IMR-90 (cell line): ENCODE results near the gene CTNNAL1. TPM values are rescaled to one million over a fixed set of nuclear protein-coding genes. Genes with fewer than 3 reads are reported as not detected.
A peak's percentile ranks its signal among the peaks of the same experiment; 100 is the strongest.

Experiments used
- ATAC-seq: fragments of 200-7000 bp; cut with Tn5 transposase; 2 replicates; pipeline ENCODE4 v1.9.1; 2020; ENCODE audit warnings: low read depth, mild to moderate bottlenecking, moderate library complexity
- BruUV-seq: library from RNA; stranded (reverse); fragments of 400-500 nt; replicated peaks from 2 replicates; lab custom pipeline; 2021; lab: Mats Ljungman, UMichigan
- CTCF ChIA-PET: fragments of 300-600 bp; formaldehyde crosslinking; extraction: SDS; loops from one replicate; lab custom pipeline; 2021; ENCODE audit warnings: antibody characterized with exemption; lab: Yijun Ruan, JAX
- POLR2A ChIA-PET: fragments of 300-600 bp; sonication (Branson Sonifier 250); formaldehyde crosslinking; loops from one replicate; lab custom pipeline; 2022; ENCODE audit warnings: antibody characterized with exemption; ENCODE audit not compliant: unreplicated experiment; lab: Charles Lee
- DNase-seq: peaks from one replicate; pipeline ENCODE4 v3.0.0; 2013
- H2AFZ ChIP-seq: replicated peaks from 2 replicates; pipeline ENCODE3; 2013; ENCODE audit warnings: low read length, mild to moderate bottlenecking; ENCODE audit not compliant: poor library complexity
- H2AK5ac ChIP-seq: 2 replicates; pipeline ENCODE4 v1.6.1; 2013; ENCODE audit warnings: low read depth, low read length, inconsistent platforms
- H2AK9ac ChIP-seq: replicated peaks from 2 replicates; pipeline ENCODE3; 2013; ENCODE audit warnings: mild to moderate bottlenecking, low read depth, low read length, moderate library complexity; ENCODE audit not compliant: poor library complexity
- H2BK120ac ChIP-seq: 2 replicates; pipeline ENCODE4 v1.6.1; 2013; ENCODE audit warnings: low read depth, low read length, inconsistent platforms
- H2BK15ac ChIP-seq: 3 replicates; pipeline ENCODE4 v1.6.1; 2013; ENCODE audit warnings: low read depth, low read length, inconsistent platforms
- H2BK20ac ChIP-seq: 2 replicates; pipeline ENCODE4 v1.6.1; 2013; ENCODE audit warnings: low read depth, mild to moderate bottlenecking, inconsistent platforms, low read length, moderate library complexity
- H2BK5ac ChIP-seq: 2 replicates; pipeline ENCODE4 v1.6.1; 2013; ENCODE audit warnings: mild to moderate bottlenecking, low read depth, low read length, inconsistent platforms; ENCODE audit not compliant: poor library complexity, severe bottlenecking
- H3K14ac ChIP-seq: replicated peaks from 2 replicates; pipeline ENCODE4 v1.6.1; 2013; ENCODE audit warnings: low read depth, low read length, inconsistent platforms
- H3K18ac ChIP-seq: 2 replicates; pipeline ENCODE4 v1.6.1; 2013; ENCODE audit warnings: low read depth, low read length, control low read depth
- H3K23ac ChIP-seq: 2 replicates; pipeline ENCODE4 v1.6.1; 2013; ENCODE audit warnings: low read depth, low read length, inconsistent platforms
- H3K27ac ChIP-seq: 2 replicates; pipeline ENCODE4 v1.5.1; 2013; ENCODE audit warnings: mild to moderate bottlenecking, control low read depth, low read length; ENCODE audit not compliant: insufficient read depth
- H3K27me3 ChIP-seq: 2 replicates; pipeline ENCODE4 v1.6.1; 2013; ENCODE audit warnings: low read length; ENCODE audit not compliant: control insufficient read depth, insufficient read depth
- H3K36me3 ChIP-seq: 2 replicates; pipeline ENCODE4 v1.6.1; 2013; ENCODE audit warnings: low read length, mixed read lengths; ENCODE audit not compliant: control insufficient read depth, insufficient read depth
- H3K4ac ChIP-seq: 2 replicates; pipeline ENCODE4 v1.6.1; 2013; ENCODE audit warnings: low read depth, low read length, inconsistent platforms
- H3K4me1 ChIP-seq: 2 replicates; pipeline ENCODE4 v1.6.1; 2013; ENCODE audit warnings: low read length, mixed read lengths; ENCODE audit not compliant: control insufficient read depth, insufficient read depth
- H3K4me2 ChIP-seq: 2 replicates; pipeline ENCODE4 v1.6.1; 2013; ENCODE audit warnings: low read depth, mild to moderate bottlenecking, control low read depth, low read length, moderate library complexity
- H3K4me3 ChIP-seq: 2 replicates; pipeline ENCODE4 v1.5.1; 2013; ENCODE audit warnings: low read depth, mild to moderate bottlenecking, control low read depth, low read length, moderate library complexity; ENCODE audit not compliant: insufficient read depth
- H3K56ac ChIP-seq: 2 replicates; pipeline ENCODE4 v1.6.1; 2013; ENCODE audit warnings: low read length, inconsistent platforms; ENCODE audit not compliant: insufficient read depth; ENCODE audit errors: extremely low read depth
- H3K79me1 ChIP-seq, 2 experiments: 2 replicates each; pipeline ENCODE4 v1.6.1; 2013; ENCODE audit warnings: low read length in 2 of 2, inconsistent platforms in 1 of 2, low read depth in 1 of 2
- H3K9ac ChIP-seq: 2 replicates; pipeline ENCODE4 v1.6.1; 2013; ENCODE audit warnings: low read depth, low read length, control low read depth
- H3K9me1 ChIP-seq: 2 replicates; pipeline ENCODE4 v1.6.1; 2013; ENCODE audit warnings: low read length, inconsistent platforms; ENCODE audit not compliant: insufficient read depth
- H3K9me3 ChIP-seq: 2 replicates; pipeline ENCODE4 v1.6.1; 2013; ENCODE audit warnings: low read length; ENCODE audit not compliant: control insufficient read depth, insufficient read depth
- H4K20me1 ChIP-seq: 2 replicates; pipeline ENCODE4 v1.6.1; 2013; ENCODE audit warnings: low read length, inconsistent platforms; ENCODE audit not compliant: insufficient read depth
- H4K5ac ChIP-seq: 2 replicates; pipeline ENCODE4 v1.6.1; 2013; ENCODE audit warnings: mild to moderate bottlenecking, low read depth, low read length, control low read depth
- H4K8ac ChIP-seq, 2 experiments: 2 replicates each; pipeline ENCODE4 v1.6.1; 2013; ENCODE audit warnings: low read depth in 2 of 2, low read length in 2 of 2, control low read depth in 1 of 2, inconsistent platforms in 1 of 2
- H4K91ac ChIP-seq: 2 replicates; pipeline ENCODE4 v1.6.1; 2013; ENCODE audit warnings: low read depth, low read length, inconsistent platforms; ENCODE audit not compliant: insufficient read depth
- BHLHE40 ChIP-seq: fragments of 150-350 bp; IDR thresholded peaks from 2 replicates; pipeline ENCODE4 v1.6.1; 2016; ENCODE audit warnings: mild to moderate bottlenecking, low read depth, low read length
- CEBPB ChIP-seq: IDR thresholded peaks from 2 replicates; pipeline ENCODE4 v1.6.1; 2012; ENCODE audit warnings: low read depth, low read length, improper control_type of control experiment
- CHD1 ChIP-seq: IDR thresholded peaks from 2 replicates; pipeline ENCODE4 v1.6.1; 2012; ENCODE audit warnings: low read depth, low read length, improper control_type of control experiment
- FOS ChIP-seq: fragments of 150-350 bp; IDR thresholded peaks from 2 replicates; pipeline ENCODE4 v1.6.1; 2016; ENCODE audit warnings: low read depth, low read length
- MAFK ChIP-seq: IDR thresholded peaks from 2 replicates; pipeline ENCODE4 v1.6.1; 2012; ENCODE audit warnings: low read depth, low read length, improper control_type of control experiment
- MAZ ChIP-seq: IDR thresholded peaks from 2 replicates; pipeline ENCODE4 v1.6.1; 2012; ENCODE audit warnings: low read depth, mild to moderate bottlenecking, low read length, improper control_type of control experiment, moderate library complexity, borderline replicate concordance
- MXI1 ChIP-seq: IDR thresholded peaks from 2 replicates; pipeline ENCODE4 v1.6.1; 2012; ENCODE audit warnings: low read depth, mild to moderate bottlenecking, low read length, moderate library complexity, borderline replicate concordance
- NFE2L2 ChIP-seq: fragments of 150-350 bp; IDR thresholded peaks from 2 replicates; pipeline ENCODE4 v1.6.1; 2016; ENCODE audit warnings: low read depth, mild to moderate bottlenecking, low read length
- POLR2A ChIP-seq: IDR thresholded peaks from 2 replicates; pipeline ENCODE4 v1.6.1; 2012; ENCODE audit warnings: mild to moderate bottlenecking, low read depth, low read length
- RAD21 ChIP-seq: IDR thresholded peaks from 2 replicates; pipeline ENCODE4 v1.6.1; 2012; ENCODE audit warnings: low read length, improper control_type of control experiment
- RCOR1 ChIP-seq: IDR thresholded peaks from 2 replicates; pipeline ENCODE4 v1.6.1; 2012; ENCODE audit warnings: mild to moderate bottlenecking, low read length, improper control_type of control experiment; ENCODE audit not compliant: insufficient replicate concordance
- RFX5 ChIP-seq: IDR thresholded peaks from 2 replicates; pipeline ENCODE4 v1.8.0; 2012; ENCODE audit warnings: low read depth, mild to moderate bottlenecking, low read length, moderate library complexity
- USF2 ChIP-seq: fragments of 150-350 bp; IDR thresholded peaks from 2 replicates; pipeline ENCODE4 v1.6.1; 2017; ENCODE audit warnings: mild to moderate bottlenecking, antibody characterized with exemption, low read length, low read depth
- WGBS, 2 experiments: methylation state at CpG; one replicate each; pipeline versions ENCODE4 v1.1.5 to v1.1.7; 2013; ENCODE audit warnings: missing lambda C conversion rate in 2 of 2; ENCODE audit not compliant: insufficient read length in 1 of 2; ENCODE audit errors: extremely low coverage in 2 of 2; 5-methylcytosine and 5-hydroxymethylcytosine counted together
- dilution Hi-C: fragments of 300-500 bp; cut with HindIII; formaldehyde crosslinking; loops from one replicate; pipeline ENCODE4 v1.14.3; 2018; ENCODE audit warnings: low sequenced_read_pairs; ENCODE audit not compliant: unreplicated experiment
- in situ Hi-C: fragments of 300-500 bp; cut with MboI; formaldehyde crosslinking; loops from 3 replicates; pipeline ENCODE4 v1.14.3; 2019; ENCODE audit warnings: low sequenced_read_pairs, inconsistent platforms, mixed read lengths
- intact Hi-C: fragments of 100-400 bp; cut with micrococcal nuclease; formaldehyde crosslinking; loops from 2 replicates; pipeline ENCODE4 v1.10.0; 2022
- polyA plus RNA-seq, 3 experiments: library from polyadenylated mRNA; depleted of rRNA; stranded (reverse); fragments of >200 nt; gene quantifications; 2 replicates each; pipeline ENCODE4 v1.2.3, GENCODE V29; 2012; ENCODE audit warnings: low replicate concordance in 1 of 3
- total RNA-seq: library from RNA; depleted of rRNA; stranded (reverse); fragments of >200 nt; gene quantifications from 2 replicates; pipeline ENCODE4 v1.2.3, GENCODE V29; 2012
- TF ChIP-seq, protein P1 (sequence below): fragments of 150-350 bp; IDR thresholded peaks from 2 replicates; pipeline ENCODE4 v1.6.1; 2016; ENCODE audit warnings: low read depth, mild to moderate bottlenecking, low read length, moderate library complexity, borderline replicate concordance
- TF ChIP-seq, protein P2 (sequence below): conservative IDR thresholded peaks from 2 replicates; pipeline ENCODE4 v1.5.1; 2012; ENCODE audit warnings: mild to moderate bottlenecking, low read depth, low read length, improper control_type of control experiment

Gene CTNNAL1
- total and polyA plus RNA-seq, 2 of the 4 experiments (the other 2 are of a cell fraction), result 72.3 to 131 TPM

- Histone ChIP-seq H3K4me2 (peak overlapping the region; percentile 47; the same call in 1 of the 2 replicates), H2BK5ac (peak overlapping the region; percentile 47), H3K4ac (peak overlapping the region; percentile 5), H4K20me1 (peaks cover 18% of the 10 kb centered on the region), H3K56ac (no peak overlapping the region), H3K14ac (peak overlapping the region; percentile 3; the same call in 1 of the 2 replicates), H4K8ac (0 out of 4 replicates have a peak overlapping the region, but pooled peaks of 1 of the 2 experiments have one; percentile 31), H2AK9ac (no peak overlapping the region), H2BK120ac (peak overlapping the region; percentile 1), H2AK5ac (peak overlapping the region; percentile 79), H3K4me1 (peaks cover 15% of the 10 kb centered on the region), H3K23ac (peak overlapping the region; percentile 64), H3K27me3 (no peaks in the 10 kb centered on the region), H4K91ac (peak overlapping the region; percentile 13), H3K18ac (no peak overlapping the region), H3K27ac (peak overlapping the region; percentile 69; the same call in 1 of the 2 replicates), H3K36me3 (peaks cover 3% of the 10 kb centered on the region), H3K4me3 (no peak overlapping the region), H3K9me3 (no peaks in the 10 kb centered on the region), H4K5ac (no peak overlapping the region; the same call in 1 of the 2 replicates), H3K79me1 (peaks cover 10 to 33% of the 10 kb centered on the region in 2 experiments), H3K9me1 (peaks cover 5% of the 10 kb centered on the region), H2BK15ac (0 out of 3 replicates have a peak overlapping the region, but pooled peaks have one; percentile 2), H3K9ac (no peak overlapping the region), H2BK20ac (no peak overlapping the region), H2AFZ (no peak overlapping the region)
- dilution Hi-C loops (no loop called here), intact Hi-C loops (loop anchor here (5.0 kb wide), 1 partner anchor 308 kb away; the partner anchor contains the start of gene EPB41L4B), in situ Hi-C loops (no loop called here)
- ATAC-seq (no peak), DNase-seq (no peak)
- POLR2A ChIA-PET, result no interaction called here
- CTCF ChIA-PET, result interaction anchor here (1.2 kb wide), 1 partner anchor 8 kb away, joined by 4 read pairs; no protein-coding TSS in a partner anchor
- WGBS, 2 experiments, result 78% methylated on average over 4 of the region's 7 CpGs; no CpG with 5 or more reads in 1 of the 2 experiments
- BruUV-seq, result no TSS peak
- TF ChIP-seq BHLHE40 (no peak), FOS (no peak), MAFK (no peak), NFE2L2 (no peak), RAD21 (no peak), CHD1 (no peak), RFX5 (no peak), USF2 (no peak), RCOR1 (no peak), POLR2A (no peak), MXI1 (no peak), CEBPB (no peak), MAZ (no peak)
- TF ChIP-seq, protein P1, sequence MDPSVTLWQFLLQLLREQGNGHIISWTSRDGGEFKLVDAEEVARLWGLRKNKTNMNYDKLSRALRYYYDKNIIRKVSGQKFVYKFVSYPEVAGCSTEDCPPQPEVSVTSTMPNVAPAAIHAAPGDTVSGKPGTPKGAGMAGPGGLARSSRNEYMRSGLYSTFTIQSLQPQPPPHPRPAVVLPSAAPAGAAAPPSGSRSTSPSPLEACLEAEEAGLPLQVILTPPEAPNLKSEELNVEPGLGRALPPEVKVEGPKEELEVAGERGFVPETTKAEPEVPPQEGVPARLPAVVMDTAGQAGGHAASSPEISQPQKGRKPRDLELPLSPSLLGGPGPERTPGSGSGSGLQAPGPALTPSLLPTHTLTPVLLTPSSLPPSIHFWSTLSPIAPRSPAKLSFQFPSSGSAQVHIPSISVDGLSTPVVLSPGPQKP, result no peak
- TF ChIP-seq, protein P2, sequence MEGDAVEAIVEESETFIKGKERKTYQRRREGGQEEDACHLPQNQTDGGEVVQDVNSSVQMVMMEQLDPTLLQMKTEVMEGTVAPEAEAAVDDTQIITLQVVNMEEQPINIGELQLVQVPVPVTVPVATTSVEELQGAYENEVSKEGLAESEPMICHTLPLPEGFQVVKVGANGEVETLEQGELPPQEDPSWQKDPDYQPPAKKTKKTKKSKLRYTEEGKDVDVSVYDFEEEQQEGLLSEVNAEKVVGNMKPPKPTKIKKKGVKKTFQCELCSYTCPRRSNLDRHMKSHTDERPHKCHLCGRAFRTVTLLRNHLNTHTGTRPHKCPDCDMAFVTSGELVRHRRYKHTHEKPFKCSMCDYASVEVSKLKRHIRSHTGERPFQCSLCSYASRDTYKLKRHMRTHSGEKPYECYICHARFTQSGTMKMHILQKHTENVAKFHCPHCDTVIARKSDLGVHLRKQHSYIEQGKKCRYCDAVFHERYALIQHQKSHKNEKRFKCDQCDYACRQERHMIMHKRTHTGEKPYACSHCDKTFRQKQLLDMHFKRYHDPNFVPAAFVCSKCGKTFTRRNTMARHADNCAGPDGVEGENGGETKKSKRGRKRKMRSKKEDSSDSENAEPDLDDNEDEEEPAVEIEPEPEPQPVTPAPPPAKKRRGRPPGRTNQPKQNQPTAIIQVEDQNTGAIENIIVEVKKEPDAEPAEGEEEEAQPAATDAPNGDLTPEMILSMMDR, result no peak
These were observed 1.4 kb upstream of the CTNNAL1 start for GRCh38 chr9:109014608-109015280.
